GM12878 (cell line): Measurements from ENCODE around the gene ATP6V0A4. TPM values are rescaled to one million over a fixed set of nuclear protein-coding genes. Genes with fewer than 3 reads are reported as not detected.

Experiments
- ATAC-seq: fragments of 200-7000 bp; cut with Tn5 transposase; 3 replicates; pipeline ENCODE4 v1.9.1; 2020; ENCODE audit warnings: mild to moderate bottlenecking, moderate library complexity
- BruUV-seq: library from RNA; stranded (reverse); fragments of 400-500 nt; replicated peaks from 2 replicates; lab custom pipeline; 2021; lab: Mats Ljungman, UMichigan
- CTCF ChIA-PET: fragments of 300-600 bp; sonication (Branson Sonifier 250); formaldehyde crosslinking; extraction: SDS; loops from one replicate; lab custom pipeline; 2021; ENCODE audit warnings: inconsistent platforms; lab: Yijun Ruan, JAX
- POLR2A ChIA-PET: fragments of 350-600 bp; formaldehyde crosslinking; extraction: SDS; loops from one replicate; lab custom pipeline; 2021; ENCODE audit warnings: inconsistent platforms; lab: Charles Lee
- RAD21 ChIA-PET: fragments of 300-600 bp; sonication (Branson Sonifier 250); formaldehyde crosslinking; loops from one replicate; lab custom pipeline; 2023; ENCODE audit warnings: antibody characterized with exemption; ENCODE audit not compliant: unreplicated experiment; lab: Charles Lee
- SMC1A ChIA-PET: fragments of 300-600 bp; sonication (Branson Sonifier 250); formaldehyde crosslinking; loops from one replicate; lab custom pipeline; 2023; ENCODE audit not compliant: unreplicated experiment, uncharacterized antibody; lab: Charles Lee
- DNase-seq: peaks from one replicate; pipeline ENCODE4 v3.0.0-alpha.2; 2011; ENCODE audit warnings: low read depth, low spot score
- FAIRE-seq: peaks from 3 replicates; lab custom pipeline; 2011; peaks lifted over from hg19 to GRCh38; lab: Jason Lieb, UNC
- H2AFZ ChIP-seq: 2 replicates; pipeline ENCODE4 v1.6.0; 2011; ENCODE audit warnings: low read depth, low read length, control low read depth; ENCODE audit not compliant: control insufficient read depth
- H3K27ac ChIP-seq: 2 replicates; pipeline ENCODE4 v1.5.1; 2011; ENCODE audit warnings: control low read depth; ENCODE audit not compliant: control insufficient read depth, insufficient read depth
- H3K27me3 ChIP-seq, 2 experiments: replicated peaks in 1 of 2; 2 replicates each; pipeline versions ENCODE4 v1.6.0 to v1.6.1; 2011; ENCODE audit warnings: low read length in 1 of 2; ENCODE audit not compliant: control insufficient read depth in 2 of 2, insufficient read depth in 2 of 2
- H3K36me3 ChIP-seq, 2 experiments: 2 replicates each; pipeline ENCODE4 v1.5.1; 2011; ENCODE audit warnings: low read length in 1 of 2; ENCODE audit not compliant: control insufficient read depth in 2 of 2, insufficient read depth in 2 of 2
- H3K4me1 ChIP-seq: 2 replicates; pipeline ENCODE4 v1.6.1; 2011; ENCODE audit warnings: mild to moderate bottlenecking, low read length, moderate library complexity, mixed read lengths; ENCODE audit not compliant: control insufficient read depth, insufficient read depth
- H3K4me2 ChIP-seq: 2 replicates; pipeline ENCODE4 v1.6.0; 2011; ENCODE audit warnings: control low read depth; ENCODE audit not compliant: control insufficient read depth, insufficient read depth
- H3K4me3 ChIP-seq: fragments of 200-600 bp; sonication (generic); 2 replicates; pipeline ENCODE4 v1.5.1; 2016
- H3K79me2 ChIP-seq: 2 replicates; pipeline ENCODE4 v1.6.0; 2011; ENCODE audit warnings: low read length; ENCODE audit not compliant: control insufficient read depth, insufficient read depth
- H3K9ac ChIP-seq: 2 replicates; pipeline ENCODE4 v1.8.0; 2011; ENCODE audit warnings: low read length, control low read depth, mixed read lengths; ENCODE audit not compliant: control insufficient read depth, insufficient read depth
- H3K9me3 ChIP-seq: replicated peaks from 3 replicates; pipeline ENCODE4 v1.5.1; 2011; ENCODE audit warnings: mild to moderate bottlenecking, low read length; ENCODE audit not compliant: control insufficient read depth, insufficient read depth
- H4K20me1 ChIP-seq: 2 replicates; pipeline ENCODE4 v1.6.0; 2011; ENCODE audit not compliant: control insufficient read depth, insufficient read depth
- BHLHE40 ChIP-seq, 2 experiments: fragments of 450-650 bp in 1 of 2; IDR thresholded peaks; 2 replicates each; pipeline ENCODE4 v1.6.1; 2011 to 2017; ENCODE audit warnings: low read depth in 2 of 2, borderline replicate concordance in 1 of 2, improper control_type of control experiment in 1 of 2, low read length in 1 of 2, mild to moderate bottlenecking in 1 of 2
- DPF2 ChIP-seq: fragments of 450-650 bp; IDR thresholded peaks from 2 replicates; pipeline ENCODE4 v1.6.1; 2017; ENCODE audit warnings: mild to moderate bottlenecking
- EGR1 ChIP-seq, 2 experiments: IDR thresholded peaks; 1 replicate in 1 of 2; 2 replicates in 1 of 2; pipeline ENCODE4 v1.6.1; 2011 to 2012; ENCODE audit warnings: low read depth in 2 of 2, low read length in 2 of 2, borderline replicate concordance in 1 of 2, mild to moderate bottlenecking in 1 of 2, moderate library complexity in 1 of 2
- EZH2 ChIP-seq: IDR thresholded peaks from 2 replicates; pipeline ENCODE4 v1.6.1; 2012; ENCODE audit warnings: low read depth, mild to moderate bottlenecking, control low read depth, inconsistent platforms, low read length, borderline replicate concordance; ENCODE audit not compliant: control insufficient read depth
- HDAC2 ChIP-seq: fragments of 200-600 bp; sonication (generic); IDR thresholded peaks from 2 replicates; pipeline ENCODE4 v1.6.1; 2017
- HDAC6 ChIP-seq: fragments of 200-600 bp; sonication (generic); IDR thresholded peaks from one replicate; pipeline ENCODE4 v1.8.0; 2017; ENCODE audit warnings: antibody characterized with exemption; ENCODE audit not compliant: unreplicated experiment
- IKZF1 ChIP-seq: fragments of 450-650 bp; conservative IDR thresholded peaks from 2 replicates; pipeline ENCODE4 v1.6.1; 2017; ENCODE audit warnings: antibody characterized with exemption, mild to moderate bottlenecking
- IRF4 ChIP-seq: IDR thresholded peaks from 2 replicates; pipeline ENCODE4 v1.6.1; 2011; ENCODE audit warnings: low read depth, low read length
- NFYB ChIP-seq: IDR thresholded peaks from 2 replicates; pipeline ENCODE4 v1.6.1; 2011; ENCODE audit warnings: low read depth, mild to moderate bottlenecking, low read length, improper control_type of control experiment, moderate library complexity; ENCODE audit not compliant: insufficient read depth
- POLR2AphosphoS5 ChIP-seq: IDR thresholded peaks from 2 replicates; pipeline ENCODE4 v1.6.1; 2011; ENCODE audit warnings: mild to moderate bottlenecking, low read length, inconsistent platforms
- WGBS: methylation state at CpG from one replicate; pipeline ENCODE4 v1.1.6; 2016; ENCODE audit warnings: low lambda C conversion rate; ENCODE audit not compliant: insufficient replicate concordance, insufficient coverage; ENCODE audit errors: missing lambda C conversion rate; 5-methylcytosine and 5-hydroxymethylcytosine counted together
- in situ Hi-C: fragments of 300-500 bp; cut with MboI; formaldehyde crosslinking; loops from 9 replicates; pipeline ENCODE4 v1.14.3; 2018; ENCODE audit warnings: mixed read lengths
- intact Hi-C: fragments of 100-400 bp; cut with micrococcal nuclease; formaldehyde crosslinking; loops from one replicate; pipeline ENCODE4 v1.14.2; 2022; ENCODE audit not compliant: unreplicated experiment
- polyA plus RNA-seq, 11 experiments: library from polyadenylated mRNA; depleted of rRNA in 4 of 11; unstranded in 6 of 11; stranded (reverse) in 5 of 11; fragments of >200 nt; fragmentation: Nextera tagmentation in 4 of 11; fragmentation: Illumina TruSeq in 1 of 11; extraction: Ambion mirVana in 4 of 11; extraction: Trizol in 1 of 11; gene quantifications; 1 replicate in 1 of 11; 2 replicates in 10 of 11; pipeline versions ENCODE4 v1.2.1 to v1.2.3, GENCODE V29; 2011 to 2016; ENCODE audit warnings: inconsistent platforms in 2 of 11, missing spikeins in 2 of 11, low read depth in 1 of 11
- total RNA-seq, 4 experiments: library from RNA; depleted of rRNA in 3 of 4; stranded (reverse); fragments of >200 nt in 3 of 4; fragmentation: Illumina TruSeq in 1 of 4; extraction: Trizol in 1 of 4; gene quantifications; 2 replicates each; pipeline versions ENCODE4 v1.2.1 to v1.2.3, GENCODE V29; 2013 to 2021
- TF ChIP-seq, protein P1 (sequence below): IDR thresholded peaks from 2 replicates; pipeline ENCODE4 v1.6.1; 2012; ENCODE audit warnings: low read length, inconsistent platforms
- TF ChIP-seq, protein P2 (sequence below): IDR thresholded peaks from 2 replicates; pipeline ENCODE4 v1.6.1; 2012; ENCODE audit warnings: low read depth, low read length, improper control_type of control experiment

ATP6V0A4 gene
- total and polyA plus RNA-seq, 10 of the 15 experiments (the other 5 are each of a cell fraction or from before 2014, with no cell fraction given), result not detected

DNA sequence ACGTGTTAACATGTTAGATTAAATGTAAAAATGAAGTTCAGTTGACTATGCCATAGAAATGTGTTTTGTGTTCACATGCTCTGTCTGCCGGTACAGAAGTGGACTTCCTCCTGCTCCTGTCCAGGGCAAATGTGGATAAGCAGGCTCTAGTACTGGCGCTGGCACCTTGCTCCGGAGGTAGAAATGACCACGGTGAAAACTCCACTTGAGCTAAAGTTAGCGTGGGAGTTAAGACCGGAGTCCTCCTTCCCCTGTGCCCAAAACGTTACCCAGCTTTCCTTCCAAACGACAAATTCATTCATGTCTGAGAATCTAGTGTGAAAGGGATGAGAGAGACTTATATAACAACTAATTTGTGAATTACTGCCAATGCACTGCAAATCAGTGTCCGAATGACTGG lies 35.0 kb upstream of the ATP6V0A4 start:
- H2AFZ ChIP-seq, result no peak overlapping the region
- no peaks in the 10 kb centered on the region for H3K4me1 ChIP-seq
- CTCF ChIA-PET, result interaction anchor here (1.3 kb wide), 1 partner anchor 53 kb away, joined by 4 read pairs; no protein-coding TSS in a partner anchor
- H3K4me2 ChIP-seq, result no peak overlapping the region
- ATAC-seq, result no peak
- no peaks in the 10 kb centered on the region for H3K9me3 ChIP-seq
- H3K36me3 ChIP-seq, result no peaks in the 10 kb centered on the region
- RAD21 ChIA-PET, result no interaction called here
- H4K20me1 ChIP-seq, result no peaks in the 10 kb centered on the region
- no peak overlapping the region for H3K9ac ChIP-seq
- WGBS, result 72% methylated on average over 10 of the region's 10 CpGs
- SMC1A ChIA-PET, result no interaction called here
- no peak for DNase-seq
- no peaks in the 10 kb centered on the region for H3K79me2 ChIP-seq
- FAIRE-seq, result no peak
- TF ChIP-seq, protein P1, sequence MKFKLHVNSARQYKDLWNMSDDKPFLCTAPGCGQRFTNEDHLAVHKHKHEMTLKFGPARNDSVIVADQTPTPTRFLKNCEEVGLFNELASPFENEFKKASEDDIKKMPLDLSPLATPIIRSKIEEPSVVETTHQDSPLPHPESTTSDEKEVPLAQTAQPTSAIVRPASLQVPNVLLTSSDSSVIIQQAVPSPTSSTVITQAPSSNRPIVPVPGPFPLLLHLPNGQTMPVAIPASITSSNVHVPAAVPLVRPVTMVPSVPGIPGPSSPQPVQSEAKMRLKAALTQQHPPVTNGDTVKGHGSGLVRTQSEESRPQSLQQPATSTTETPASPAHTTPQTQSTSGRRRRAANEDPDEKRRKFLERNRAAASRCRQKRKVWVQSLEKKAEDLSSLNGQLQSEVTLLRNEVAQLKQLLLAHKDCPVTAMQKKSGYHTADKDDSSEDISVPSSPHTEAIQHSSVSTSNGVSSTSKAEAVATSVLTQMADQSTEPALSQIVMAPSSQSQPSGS, result no peak
- in situ Hi-C loops (no loop called here), intact Hi-C loops (no loop called here)
- POLR2A ChIA-PET, result no interaction called here
- no TSS peak for BruUV-seq
- H3K4me3 ChIP-seq, result no peak overlapping the region
- H3K27me3 ChIP-seq, result no peaks in the 10 kb centered on the region
- no peak overlapping the region for H3K27ac ChIP-seq

DNA sequence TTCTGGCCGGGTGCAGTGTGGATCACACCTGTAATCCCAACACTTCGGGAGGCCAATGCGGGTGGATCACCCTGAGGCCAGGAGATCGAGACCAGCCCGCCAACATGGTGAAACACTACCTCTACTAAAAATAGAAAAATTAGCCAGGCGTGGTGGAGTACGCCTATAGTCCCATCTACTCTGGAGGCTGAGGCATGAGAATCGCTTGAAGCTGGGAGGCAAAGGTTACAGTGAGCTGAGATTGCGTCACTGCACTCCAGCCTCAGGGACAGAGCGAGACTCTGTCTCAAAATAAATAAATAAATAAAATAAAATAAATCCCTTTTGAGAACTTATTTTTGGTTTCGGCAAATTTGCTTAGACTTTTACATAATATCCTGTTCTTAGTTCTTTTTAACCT lies 31.3 kb upstream of the ATP6V0A4 start:
- Histone ChIP-seq H2AFZ (no peak overlapping the region), H3K79me2 (no peaks in the 10 kb centered on the region), H3K4me3 (no peak overlapping the region), H4K20me1 (no peaks in the 10 kb centered on the region), H3K9ac (no peak overlapping the region), H3K4me1 (no peaks in the 10 kb centered on the region), H3K36me3 (no peaks in the 10 kb centered on the region), H3K9me3 (no peaks in the 10 kb centered on the region), H3K27me3 (no peaks in the 10 kb centered on the region), H3K27ac (no peak overlapping the region)
- SMC1A ChIA-PET, result no interaction called here
- DNase-seq, result no peak
- no peak for ATAC-seq
- FAIRE-seq, result no peak
- WGBS, result 64% methylated on average over 11 of the region's 11 CpGs
- intact Hi-C loops, result no loop called here
- CTCF ChIA-PET, result interaction anchor here (1.8 kb wide), 1 partner anchor 91 kb away, joined by 3 read pairs; no protein-coding TSS in a partner anchor
- no TSS peak for BruUV-seq
- TF ChIP-seq EZH2, result no peak
- TF ChIP-seq POLR2AphosphoS5, result no peak
- TF ChIP-seq NFYB, result no peak
- TF ChIP-seq HDAC2, result no peak
- TF ChIP-seq IKZF1, result no peak
- TF ChIP-seq DPF2, result no peak
- no peak for TF ChIP-seq HDAC6
- TF ChIP-seq, protein P2, sequence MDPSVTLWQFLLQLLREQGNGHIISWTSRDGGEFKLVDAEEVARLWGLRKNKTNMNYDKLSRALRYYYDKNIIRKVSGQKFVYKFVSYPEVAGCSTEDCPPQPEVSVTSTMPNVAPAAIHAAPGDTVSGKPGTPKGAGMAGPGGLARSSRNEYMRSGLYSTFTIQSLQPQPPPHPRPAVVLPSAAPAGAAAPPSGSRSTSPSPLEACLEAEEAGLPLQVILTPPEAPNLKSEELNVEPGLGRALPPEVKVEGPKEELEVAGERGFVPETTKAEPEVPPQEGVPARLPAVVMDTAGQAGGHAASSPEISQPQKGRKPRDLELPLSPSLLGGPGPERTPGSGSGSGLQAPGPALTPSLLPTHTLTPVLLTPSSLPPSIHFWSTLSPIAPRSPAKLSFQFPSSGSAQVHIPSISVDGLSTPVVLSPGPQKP, result no peak
- TF ChIP-seq EGR1 (IDR thresholded peaks at IDR 0.05; ENCODE audit: borderline replicate concordance in 1 of 2, low read depth in 2 of 2, low read length in 2 of 2), result no peak
- no peak for TF ChIP-seq BHLHE40 (IDR thresholded peaks at IDR 0.05; ENCODE audit: borderline replicate concordance in 1 of 2, low read depth in 2 of 2, low read length in 1 of 2)
- no peak for TF ChIP-seq IRF4
- TF ChIP-seq, all 136 proteins: peak for 0
- in situ Hi-C loops, result no loop called here
- POLR2A ChIA-PET, result no interaction called here
- RAD21 ChIA-PET, result no interaction called here
- H3K4me2 ChIP-seq, result no peak overlapping the region
